Activated CD4-positive, CD25-positive, alpha-beta regulatory T cell (primary cell): ENCODE measurements around the gene GBGT1.

Experiments used
- DNase-seq, 4 experiments: peaks; one replicate each; lab custom pipeline; 2025; lab: John Stamatoyannopoulos, UW

Gene GBGT1

GRCh38 chr9:133113949-133114885 is 49.5 kb downstream of the GBGT1 start:
- no peak for DNase-seq

DNA sequence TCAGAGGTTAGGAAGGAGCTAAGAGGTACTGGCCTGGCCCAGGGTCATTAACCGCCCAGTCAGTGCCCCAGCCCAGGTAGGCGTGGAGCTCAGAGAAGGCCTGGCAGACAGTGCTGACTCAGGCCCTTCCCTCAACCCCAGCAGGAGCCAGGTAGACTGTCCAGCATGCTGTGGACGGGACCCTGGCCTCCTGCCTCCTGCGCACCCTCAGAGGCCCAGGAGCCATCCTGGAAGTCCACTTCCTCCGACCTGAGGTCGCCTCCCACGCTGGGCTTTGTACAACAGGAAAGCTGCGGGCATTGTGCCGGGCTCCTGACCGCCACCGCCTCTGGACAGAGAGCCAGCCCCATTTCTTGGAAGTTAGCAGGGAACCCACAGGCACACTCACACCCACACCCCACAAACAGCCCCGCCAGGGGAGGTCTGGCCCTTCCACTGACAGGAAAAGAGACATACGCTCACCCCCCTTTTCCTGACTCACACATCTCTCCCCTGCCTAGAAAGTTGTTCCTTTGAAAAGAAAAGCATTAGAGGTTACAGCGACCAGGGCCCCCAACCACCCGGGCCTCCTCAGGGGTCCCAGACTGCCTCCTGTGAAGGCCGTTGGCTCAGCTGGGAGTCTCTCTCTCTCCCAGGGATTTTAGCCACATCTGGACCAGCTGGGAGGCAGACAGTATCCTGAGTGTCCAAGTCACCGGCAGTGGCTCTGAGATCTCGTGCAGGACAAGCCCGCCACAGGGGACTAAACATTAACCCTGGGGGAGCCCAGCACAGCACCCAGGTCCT is 50.4 kb downstream of the GBGT1 start:
- no peak for DNase-seq

GRCh38 chr9:133112663-133113026 is 51.1 kb downstream of the GBGT1 start:
- no peak for DNase-seq

- DNase-seq, result no peak
Measured at GRCh38 chr9:133111808-133112662, 51.7 kb downstream of the GBGT1 start.

DNA sequence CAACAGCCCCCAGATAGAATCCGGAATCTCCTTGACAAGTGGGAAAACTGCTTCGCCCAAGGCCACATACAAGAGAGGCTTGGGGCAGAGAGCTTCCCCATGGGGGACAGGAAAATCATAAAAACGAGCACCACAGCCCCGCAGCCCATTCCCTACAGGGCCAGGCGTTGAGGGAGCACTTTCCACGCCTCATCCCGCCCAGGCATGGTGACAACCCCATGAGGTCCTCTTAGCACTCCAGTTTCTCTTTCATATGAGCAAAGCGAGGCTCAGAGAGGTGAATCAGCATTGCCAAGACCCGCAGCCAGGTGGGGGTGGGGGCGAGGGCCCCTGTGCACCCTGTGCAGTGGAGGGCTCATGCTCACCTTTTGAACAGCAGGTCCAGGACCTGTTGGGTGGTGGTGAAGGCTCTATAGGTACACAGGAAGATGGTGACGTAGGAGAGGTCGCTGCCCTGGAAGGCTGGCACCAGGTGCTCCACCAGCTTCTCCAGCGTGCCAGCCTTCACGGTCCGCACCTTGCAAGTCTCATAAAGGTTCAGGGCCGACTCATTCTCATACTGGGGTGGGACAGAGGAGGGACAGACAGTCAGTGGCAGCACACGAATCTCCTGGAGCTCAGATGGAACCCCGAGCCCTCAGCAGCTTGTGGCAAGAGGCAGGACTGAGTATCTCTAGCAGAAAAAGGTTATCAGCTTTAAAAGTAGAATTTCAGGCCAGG is 53.6 kb downstream of the GBGT1 start:
- no peak for DNase-seq

- no peak for DNase-seq
Measured at GRCh38 chr9:133108794-133109641, 54.7 kb downstream of the GBGT1 start.

DNA sequence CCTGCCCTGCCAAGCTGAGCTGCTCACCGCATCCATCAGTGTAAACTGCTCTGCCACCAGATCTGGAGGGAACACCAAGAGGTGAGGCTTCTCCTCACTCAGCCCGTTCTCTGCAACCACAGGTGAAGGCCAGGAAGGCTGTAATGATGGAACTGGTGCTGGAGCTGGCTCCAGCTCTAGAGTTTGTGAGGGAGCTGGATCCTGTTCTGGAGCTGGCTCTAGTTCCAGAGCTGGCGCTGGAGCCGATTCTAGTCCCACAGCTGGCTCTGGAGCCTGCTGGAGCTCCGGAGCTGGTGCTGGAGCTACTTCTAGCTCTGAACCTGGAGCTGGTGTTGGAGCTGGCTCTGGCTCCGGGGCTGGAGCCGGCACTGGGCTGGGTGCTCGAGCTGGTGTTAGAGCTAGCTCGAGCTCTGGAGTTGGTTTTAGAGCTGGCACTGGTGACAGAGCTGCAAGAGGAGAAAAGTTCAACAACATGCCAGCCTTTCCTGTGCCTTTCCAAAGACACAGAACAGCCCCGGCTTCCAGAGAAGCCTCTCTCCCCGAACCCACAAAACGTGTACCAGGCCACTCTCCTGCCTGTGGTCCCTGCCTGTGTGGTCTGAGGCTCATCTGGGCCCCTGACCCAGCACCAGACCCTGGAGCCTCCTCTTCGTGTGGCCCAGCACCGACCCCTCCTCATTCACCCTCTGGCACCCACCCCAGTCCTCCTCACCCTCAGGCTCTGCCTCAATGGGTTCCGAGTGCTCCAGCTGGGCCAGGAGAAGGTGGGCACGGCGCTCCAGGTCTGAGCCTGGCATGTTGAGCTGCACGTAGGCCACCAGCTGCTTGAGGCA is 55.5 kb downstream of the GBGT1 start:
- no peak for DNase-seq

DNA sequence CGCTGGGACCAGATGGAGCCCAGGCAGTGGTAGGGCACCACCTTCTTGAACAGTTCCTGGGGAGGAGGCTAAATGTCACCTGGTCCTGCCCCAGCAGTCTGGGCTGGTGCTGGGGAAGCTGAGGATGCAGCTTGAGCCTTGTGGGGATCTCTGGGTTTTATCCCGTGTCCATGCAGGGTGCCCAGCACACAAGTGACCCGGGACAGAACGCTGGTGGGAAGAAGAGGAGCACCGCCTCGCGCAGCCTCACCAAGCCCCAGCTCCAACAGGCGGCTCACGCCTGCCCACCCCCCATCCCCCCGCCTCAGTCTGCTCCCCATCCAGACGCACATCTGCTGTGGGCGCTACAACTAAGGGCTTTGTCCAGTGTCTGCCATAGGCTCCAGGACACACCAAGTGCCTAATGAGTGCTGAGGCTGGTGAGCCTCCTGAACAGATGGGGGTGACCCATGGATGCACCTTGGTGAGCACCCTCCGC is 56.4 kb downstream of the GBGT1 start:
- DNase-seq, result no peak

DNA sequence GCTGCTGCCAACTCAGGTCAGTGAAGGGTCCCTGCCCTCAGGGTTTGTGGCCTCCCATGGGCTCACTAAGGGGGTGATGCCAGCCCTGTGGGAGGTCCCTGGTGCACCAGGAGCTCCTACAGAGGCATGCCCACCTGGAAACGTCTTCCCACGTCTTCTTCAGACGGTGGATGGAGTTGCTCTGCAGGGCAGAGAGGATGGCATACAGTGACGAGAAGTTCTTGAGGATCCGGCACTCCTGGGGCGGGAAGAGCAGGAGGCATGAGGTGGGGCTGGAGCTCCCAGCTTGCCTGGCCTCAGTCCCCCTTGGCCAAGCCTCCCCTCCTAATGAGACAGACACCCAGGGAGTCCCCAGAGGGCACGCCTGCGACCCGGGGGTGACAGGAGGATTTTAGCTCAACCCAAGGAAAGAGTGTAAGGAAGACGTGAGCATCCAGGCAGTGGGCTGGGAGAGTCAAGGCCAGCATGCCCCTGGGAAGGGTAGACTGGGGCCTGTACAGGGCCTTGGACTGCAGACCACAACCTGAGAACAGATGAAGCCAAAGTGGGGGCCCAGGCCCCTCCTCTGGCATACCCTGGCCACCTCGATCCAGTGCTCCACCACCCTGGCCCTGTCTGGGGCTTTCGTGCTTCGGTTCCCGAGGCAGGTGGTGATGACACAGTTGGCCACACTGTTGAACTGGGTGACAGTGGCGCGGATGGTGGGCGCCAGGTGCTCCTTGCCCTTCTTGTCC is 57.0 kb downstream of the GBGT1 start:
- no peak for DNase-seq

- no peak for DNase-seq
Measured at GRCh38 chr9:133105461-133105770, 58.3 kb downstream of the GBGT1 start.

DNA sequence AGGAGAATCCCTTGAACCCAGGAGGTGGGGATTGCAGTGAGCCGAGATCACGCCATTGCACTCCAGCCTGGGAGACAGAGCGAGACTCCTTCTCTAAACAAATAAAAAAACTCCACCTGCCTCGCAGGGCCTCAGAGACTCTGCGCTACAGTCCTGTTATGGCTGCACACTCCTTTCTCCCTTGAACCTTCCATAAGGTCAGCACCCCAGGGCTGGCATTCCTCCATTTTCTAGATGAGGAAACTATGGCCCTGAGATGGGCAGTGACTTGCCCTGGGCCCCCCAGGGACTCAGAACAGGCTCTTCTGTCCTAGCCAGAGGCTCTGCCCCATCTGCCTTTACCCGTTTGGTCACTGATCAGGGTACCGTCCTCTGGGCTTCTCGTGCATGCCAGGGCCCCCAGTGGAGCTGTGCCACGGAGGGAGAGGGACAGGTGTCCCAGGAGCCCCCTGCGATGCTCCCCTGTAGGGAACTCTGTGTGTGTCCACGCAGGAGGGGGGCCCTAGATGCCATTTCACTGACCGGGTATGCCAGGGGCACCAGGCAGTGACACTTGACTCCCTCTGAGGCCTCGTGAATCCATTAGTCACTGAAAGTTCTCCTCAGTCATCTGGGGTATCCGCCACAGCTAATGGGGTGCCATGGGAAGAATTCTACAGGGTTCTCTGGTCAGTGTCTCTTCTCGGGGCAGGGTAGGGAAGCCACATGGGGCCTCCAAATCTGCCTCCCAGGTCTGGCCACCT is 58.8 kb downstream of the GBGT1 start:
- DNase-seq, result no peak

DNA sequence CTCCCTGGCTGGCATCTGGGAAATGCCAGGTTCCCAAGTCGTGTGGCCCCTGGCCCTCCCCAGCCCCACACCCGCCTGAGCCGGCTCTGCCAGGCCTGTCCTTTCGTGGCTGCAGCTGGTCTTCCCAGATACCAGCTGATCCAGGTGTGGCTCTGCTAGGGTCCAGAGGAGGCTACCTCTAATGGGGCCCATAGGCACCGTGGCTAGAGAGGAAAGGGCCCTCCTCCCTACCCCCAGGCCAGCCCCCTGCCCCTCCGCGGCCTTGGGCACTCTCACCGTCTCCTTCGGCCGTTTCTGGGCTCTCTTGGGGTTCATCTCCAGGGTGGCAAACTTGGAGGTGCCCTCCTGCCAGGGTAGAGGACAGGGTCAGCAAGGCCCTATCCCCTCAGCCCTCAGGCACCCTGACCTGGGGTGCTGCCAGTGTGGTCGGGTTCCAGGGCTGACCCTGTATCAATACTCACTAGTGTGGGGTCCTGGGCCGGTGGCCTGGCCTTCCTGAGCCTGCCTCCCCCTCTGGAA is 59.7 kb downstream of the GBGT1 start:
- no peak for DNase-seq

DNA sequence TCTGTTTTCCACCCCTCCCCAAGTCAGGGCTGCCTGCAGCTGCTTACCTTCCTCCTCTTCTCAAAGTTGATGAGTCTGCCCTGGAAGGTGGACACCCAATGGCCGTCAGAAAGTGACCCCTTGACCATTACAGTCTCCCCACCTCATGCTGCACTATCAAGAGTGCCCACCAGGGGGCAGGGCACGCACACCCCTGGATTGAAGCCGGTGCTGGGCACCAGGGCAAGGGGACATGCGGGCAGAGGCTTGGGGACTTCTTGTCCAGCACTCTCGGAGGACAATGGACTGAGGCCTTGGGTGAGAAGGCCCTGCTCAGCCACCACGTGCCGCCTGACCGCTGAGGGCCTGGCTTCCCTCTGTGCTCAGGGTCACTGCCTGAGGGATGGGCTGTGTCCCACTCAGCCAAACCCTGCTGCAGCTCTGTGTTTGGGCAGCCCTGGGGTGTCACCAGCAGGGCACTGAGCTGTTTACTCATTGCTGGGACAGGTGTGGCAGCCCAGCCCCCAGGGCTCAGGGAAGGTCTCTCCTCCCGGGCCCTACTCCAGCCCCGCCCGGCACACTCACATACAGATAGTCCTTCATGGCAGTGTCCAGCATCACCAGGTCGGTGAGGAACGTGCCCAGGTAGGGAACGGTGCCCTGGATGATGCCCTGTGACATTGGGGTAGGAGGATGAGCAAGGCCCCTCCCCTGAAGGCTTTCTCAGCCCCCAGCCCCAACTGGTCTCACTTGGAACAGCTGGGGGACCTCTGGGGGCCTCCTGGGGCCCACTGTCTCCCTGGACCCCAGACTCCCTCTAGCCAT is 60.3 kb downstream of the GBGT1 start:
- DNase-seq, result peak; percentile 25 to 49 (median 44)
